IMR-90 (cell line): Measurements from ENCODE around the gene ZNF521. TPM values are rescaled to one million over a fixed set of nuclear protein-coding genes. Genes with fewer than 3 reads are reported as not detected.

Experiments used
- ATAC-seq: fragments of 200-7000 bp; cut with Tn5 transposase; 2 replicates; pipeline ENCODE4 v1.9.1; 2020; ENCODE audit warnings: low read depth, mild to moderate bottlenecking, moderate library complexity
- BruUV-seq: library from RNA; stranded (reverse); fragments of 400-500 nt; replicated peaks from 2 replicates; lab custom pipeline; 2021; lab: Mats Ljungman, UMichigan
- CTCF ChIA-PET: fragments of 300-600 bp; formaldehyde crosslinking; extraction: SDS; loops from one replicate; lab custom pipeline; 2021; ENCODE audit warnings: antibody characterized with exemption; lab: Yijun Ruan, JAX
- POLR2A ChIA-PET: fragments of 300-600 bp; sonication (Branson Sonifier 250); formaldehyde crosslinking; loops from one replicate; lab custom pipeline; 2022; ENCODE audit warnings: antibody characterized with exemption; ENCODE audit not compliant: unreplicated experiment; lab: Charles Lee
- DNase-seq: peaks from one replicate; pipeline ENCODE4 v3.0.0; 2013
- H2AFZ ChIP-seq: replicated peaks from 2 replicates; pipeline ENCODE3; 2013; ENCODE audit warnings: low read length, mild to moderate bottlenecking; ENCODE audit not compliant: poor library complexity
- H2AK5ac ChIP-seq: 2 replicates; pipeline ENCODE4 v1.6.1; 2013; ENCODE audit warnings: low read depth, low read length, inconsistent platforms
- H2AK9ac ChIP-seq: replicated peaks from 2 replicates; pipeline ENCODE3; 2013; ENCODE audit warnings: mild to moderate bottlenecking, low read depth, low read length, moderate library complexity; ENCODE audit not compliant: poor library complexity
- H2BK120ac ChIP-seq: 2 replicates; pipeline ENCODE4 v1.6.1; 2013; ENCODE audit warnings: low read depth, low read length, inconsistent platforms
- H2BK15ac ChIP-seq: 3 replicates; pipeline ENCODE4 v1.6.1; 2013; ENCODE audit warnings: low read depth, low read length, inconsistent platforms
- H2BK20ac ChIP-seq: 2 replicates; pipeline ENCODE4 v1.6.1; 2013; ENCODE audit warnings: low read depth, mild to moderate bottlenecking, inconsistent platforms, low read length, moderate library complexity
- H2BK5ac ChIP-seq: 2 replicates; pipeline ENCODE4 v1.6.1; 2013; ENCODE audit warnings: mild to moderate bottlenecking, low read depth, low read length, inconsistent platforms; ENCODE audit not compliant: poor library complexity, severe bottlenecking
- H3K14ac ChIP-seq: replicated peaks from 2 replicates; pipeline ENCODE4 v1.6.1; 2013; ENCODE audit warnings: low read depth, low read length, inconsistent platforms
- H3K18ac ChIP-seq: 2 replicates; pipeline ENCODE4 v1.6.1; 2013; ENCODE audit warnings: low read depth, low read length, control low read depth
- H3K23ac ChIP-seq: 2 replicates; pipeline ENCODE4 v1.6.1; 2013; ENCODE audit warnings: low read depth, low read length, inconsistent platforms
- H3K27ac ChIP-seq: 2 replicates; pipeline ENCODE4 v1.5.1; 2013; ENCODE audit warnings: mild to moderate bottlenecking, control low read depth, low read length; ENCODE audit not compliant: insufficient read depth
- H3K27me3 ChIP-seq: 2 replicates; pipeline ENCODE4 v1.6.1; 2013; ENCODE audit warnings: low read length; ENCODE audit not compliant: control insufficient read depth, insufficient read depth
- H3K36me3 ChIP-seq: 2 replicates; pipeline ENCODE4 v1.6.1; 2013; ENCODE audit warnings: low read length, mixed read lengths; ENCODE audit not compliant: control insufficient read depth, insufficient read depth
- H3K4ac ChIP-seq: 2 replicates; pipeline ENCODE4 v1.6.1; 2013; ENCODE audit warnings: low read depth, low read length, inconsistent platforms
- H3K4me1 ChIP-seq: 2 replicates; pipeline ENCODE4 v1.6.1; 2013; ENCODE audit warnings: low read length, mixed read lengths; ENCODE audit not compliant: control insufficient read depth, insufficient read depth
- H3K4me2 ChIP-seq: 2 replicates; pipeline ENCODE4 v1.6.1; 2013; ENCODE audit warnings: low read depth, mild to moderate bottlenecking, control low read depth, low read length, moderate library complexity
- H3K4me3 ChIP-seq: 2 replicates; pipeline ENCODE4 v1.5.1; 2013; ENCODE audit warnings: low read depth, mild to moderate bottlenecking, control low read depth, low read length, moderate library complexity; ENCODE audit not compliant: insufficient read depth
- H3K56ac ChIP-seq: 2 replicates; pipeline ENCODE4 v1.6.1; 2013; ENCODE audit warnings: low read length, inconsistent platforms; ENCODE audit not compliant: insufficient read depth; ENCODE audit errors: extremely low read depth
- H3K79me1 ChIP-seq, 2 experiments: 2 replicates each; pipeline ENCODE4 v1.6.1; 2013; ENCODE audit warnings: low read length in 2 of 2, inconsistent platforms in 1 of 2, low read depth in 1 of 2
- H3K9ac ChIP-seq: 2 replicates; pipeline ENCODE4 v1.6.1; 2013; ENCODE audit warnings: low read depth, low read length, control low read depth
- H3K9me1 ChIP-seq: 2 replicates; pipeline ENCODE4 v1.6.1; 2013; ENCODE audit warnings: low read length, inconsistent platforms; ENCODE audit not compliant: insufficient read depth
- H3K9me3 ChIP-seq: 2 replicates; pipeline ENCODE4 v1.6.1; 2013; ENCODE audit warnings: low read length; ENCODE audit not compliant: control insufficient read depth, insufficient read depth
- H4K20me1 ChIP-seq: 2 replicates; pipeline ENCODE4 v1.6.1; 2013; ENCODE audit warnings: low read length, inconsistent platforms; ENCODE audit not compliant: insufficient read depth
- H4K5ac ChIP-seq: 2 replicates; pipeline ENCODE4 v1.6.1; 2013; ENCODE audit warnings: mild to moderate bottlenecking, low read depth, low read length, control low read depth
- H4K8ac ChIP-seq, 2 experiments: 2 replicates each; pipeline ENCODE4 v1.6.1; 2013; ENCODE audit warnings: low read depth in 2 of 2, low read length in 2 of 2, control low read depth in 1 of 2, inconsistent platforms in 1 of 2
- H4K91ac ChIP-seq: 2 replicates; pipeline ENCODE4 v1.6.1; 2013; ENCODE audit warnings: low read depth, low read length, inconsistent platforms; ENCODE audit not compliant: insufficient read depth
- BHLHE40 ChIP-seq: fragments of 150-350 bp; IDR thresholded peaks from 2 replicates; pipeline ENCODE4 v1.6.1; 2016; ENCODE audit warnings: mild to moderate bottlenecking, low read depth, low read length
- CEBPB ChIP-seq: IDR thresholded peaks from 2 replicates; pipeline ENCODE4 v1.6.1; 2012; ENCODE audit warnings: low read depth, low read length, improper control_type of control experiment
- CHD1 ChIP-seq: IDR thresholded peaks from 2 replicates; pipeline ENCODE4 v1.6.1; 2012; ENCODE audit warnings: low read depth, low read length, improper control_type of control experiment
- MAFK ChIP-seq: IDR thresholded peaks from 2 replicates; pipeline ENCODE4 v1.6.1; 2012; ENCODE audit warnings: low read depth, low read length, improper control_type of control experiment
- MXI1 ChIP-seq: IDR thresholded peaks from 2 replicates; pipeline ENCODE4 v1.6.1; 2012; ENCODE audit warnings: low read depth, mild to moderate bottlenecking, low read length, moderate library complexity, borderline replicate concordance
- RAD21 ChIP-seq: IDR thresholded peaks from 2 replicates; pipeline ENCODE4 v1.6.1; 2012; ENCODE audit warnings: low read length, improper control_type of control experiment
- RCOR1 ChIP-seq: IDR thresholded peaks from 2 replicates; pipeline ENCODE4 v1.6.1; 2012; ENCODE audit warnings: mild to moderate bottlenecking, low read length, improper control_type of control experiment; ENCODE audit not compliant: insufficient replicate concordance
- RFX5 ChIP-seq: IDR thresholded peaks from 2 replicates; pipeline ENCODE4 v1.8.0; 2012; ENCODE audit warnings: low read depth, mild to moderate bottlenecking, low read length, moderate library complexity
- WGBS, 2 experiments: methylation state at CpG; one replicate each; pipeline versions ENCODE4 v1.1.5 to v1.1.7; 2013; ENCODE audit warnings: missing lambda C conversion rate in 2 of 2; ENCODE audit not compliant: insufficient read length in 1 of 2; ENCODE audit errors: extremely low coverage in 2 of 2; 5-methylcytosine and 5-hydroxymethylcytosine counted together
- dilution Hi-C: fragments of 300-500 bp; cut with HindIII; formaldehyde crosslinking; loops from one replicate; pipeline ENCODE4 v1.14.3; 2018; ENCODE audit warnings: low sequenced_read_pairs; ENCODE audit not compliant: unreplicated experiment
- in situ Hi-C: fragments of 300-500 bp; cut with MboI; formaldehyde crosslinking; loops from 3 replicates; pipeline ENCODE4 v1.14.3; 2019; ENCODE audit warnings: low sequenced_read_pairs, inconsistent platforms, mixed read lengths
- intact Hi-C: fragments of 100-400 bp; cut with micrococcal nuclease; formaldehyde crosslinking; loops from 2 replicates; pipeline ENCODE4 v1.10.0; 2022
- polyA plus RNA-seq, 3 experiments: library from polyadenylated mRNA; depleted of rRNA; stranded (reverse); fragments of >200 nt; gene quantifications; 2 replicates each; pipeline ENCODE4 v1.2.3, GENCODE V29; 2012; ENCODE audit warnings: low replicate concordance in 1 of 3
- total RNA-seq: library from RNA; depleted of rRNA; stranded (reverse); fragments of >200 nt; gene quantifications from 2 replicates; pipeline ENCODE4 v1.2.3, GENCODE V29; 2012

ZNF521 gene
- total and polyA plus RNA-seq, 2 of the 4 experiments (the other 2 are of a cell fraction): 21.5 to 59.3 TPM

GRCh38 chr18:25237571-25238267 lies 114.2 kb downstream of the ZNF521 start:
- Histone ChIP-seq H3K56ac (no peak overlapping the region), H4K20me1 (no peaks in the 10 kb centered on the region), H2BK20ac (0 out of 2 replicates have a peak overlapping the region, but pooled peaks have one; percentile 3), H4K8ac (no peak overlapping the region), H2BK5ac (peak overlapping the region; percentile 33), H3K23ac (no peak overlapping the region), H4K91ac (no peak overlapping the region), H3K27me3 (no peaks in the 10 kb centered on the region), H3K4ac (no peak overlapping the region), H3K4me3 (no peak overlapping the region), H2AFZ (no peak overlapping the region), H3K14ac (no peak overlapping the region), H3K36me3 (no peaks in the 10 kb centered on the region), H3K4me2 (no peak overlapping the region), H3K4me1 (peaks cover 15% of the 10 kb centered on the region), H3K79me1 (peaks cover 13 to 35% of the 10 kb centered on the region in 2 experiments), H3K18ac (peak overlapping the region; percentile 22; the same call in 1 of the 2 replicates), H3K9ac (no peak overlapping the region), H3K9me3 (no peaks in the 10 kb centered on the region), H3K27ac (no peak overlapping the region), H2BK120ac (peak overlapping the region; percentile 44; the same call in 1 of the 2 replicates), H2BK15ac (no peak overlapping the region), H2AK9ac (no peak overlapping the region), H4K5ac (no peak overlapping the region), H3K9me1 (peaks cover 4% of the 10 kb centered on the region; the same call in 1 of the 2 replicates), H2AK5ac (no peak overlapping the region)
- dilution Hi-C loops: no loop called here
- CTCF ChIA-PET: no interaction called here
- BruUV-seq: no TSS peak
- in situ Hi-C loops: no loop called here
- WGBS, 2 experiments: no CpG with 5 or more reads among the region's 3 CpGs
- POLR2A ChIA-PET: no interaction called here
- intact Hi-C loops: no loop called here
- DNase-seq (peak; percentile 47), ATAC-seq (0 out of 2 replicates have a peak, but pooled peaks have one; percentile 22)
- TF ChIP-seq CHD1: no peak
- no peak for TF ChIP-seq MAFK
- no peak for TF ChIP-seq BHLHE40
- no peak for TF ChIP-seq MXI1
- no peak for TF ChIP-seq RCOR1
- TF ChIP-seq RFX5: no peak
- no peak for TF ChIP-seq CEBPB
- no peak for TF ChIP-seq RAD21
